Stimulated activated CD8-positive, alpha-beta memory T cell treated with anti-CD3 and anti-CD28 coated beads, Interleukin-12 subunit alpha, Interleukin-12 subunit beta, amount 100 ng/mL, for 24 hours (primary cell): ENCODE data around the gene SLC38A8.

Source experiments
- DNase-seq: peaks from one replicate; pipeline ENCODE4 v3.0.0-alpha.2; 2020; ENCODE audit errors: extremely low read depth

SLC38A8 gene

DNA sequence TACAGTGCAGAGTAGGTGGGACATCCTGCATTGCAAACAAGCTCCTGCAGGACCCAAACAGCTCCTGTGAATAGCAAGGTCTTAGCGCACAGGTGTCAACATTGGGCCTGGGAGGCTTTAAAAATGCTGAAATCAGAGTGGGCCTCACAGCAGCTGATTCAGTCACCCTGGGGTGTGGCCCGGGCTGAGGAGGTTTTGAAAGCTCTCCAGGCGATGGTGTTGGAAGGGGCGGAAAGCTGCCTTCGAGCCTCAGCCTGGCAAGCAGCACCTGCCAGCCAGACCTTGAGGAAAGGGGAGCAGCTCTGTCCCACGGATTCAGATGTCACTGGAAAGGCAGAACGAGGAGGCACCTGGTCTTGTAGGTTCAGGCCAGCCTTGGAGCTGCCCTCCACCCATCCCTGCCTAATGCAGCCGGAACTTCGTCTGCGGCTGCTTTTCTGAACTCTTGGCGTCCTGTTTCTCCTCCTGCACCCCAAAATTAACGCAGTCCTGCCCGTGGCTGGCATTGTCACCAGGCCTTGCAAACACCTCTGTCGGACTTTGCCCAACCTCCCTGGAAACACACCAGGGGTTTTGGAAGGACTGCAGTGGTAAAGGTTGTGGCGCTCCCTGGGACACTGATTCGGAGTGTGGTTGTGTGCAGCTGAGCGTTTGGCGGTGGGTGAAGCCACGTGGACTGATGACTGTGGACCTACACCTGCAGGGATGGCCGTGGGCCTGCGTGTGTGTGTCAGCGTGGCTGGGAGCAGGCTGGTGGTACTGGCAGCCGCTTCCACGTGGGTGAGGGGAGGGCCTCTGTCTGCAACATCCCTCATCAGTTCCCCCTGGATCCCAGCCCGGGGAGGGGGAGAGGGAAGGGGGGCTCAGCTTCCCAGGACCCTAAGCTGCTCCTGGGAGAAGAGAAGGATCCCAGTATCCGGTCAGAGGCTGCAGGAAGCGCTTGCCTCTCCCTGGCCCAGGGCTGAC is 71.1 kb downstream of the SLC38A8 start:
- no peak for DNase-seq

GRCh38 chr16:83970430-83970815 is 72.2 kb downstream of the SLC38A8 start:
- no peak for DNase-seq

GRCh38 chr16:83969771-83970429 is 72.7 kb downstream of the SLC38A8 start:
- no peak for DNase-seq

GRCh38 chr16:83968891-83969649 is 73.5 kb downstream of the SLC38A8 start:
- no peak for DNase-seq

GRCh38 chr16:83968306-83968851 is 74.2 kb downstream of the SLC38A8 start:
- DNase-seq: no peak

GRCh38 chr16:83967838-83968305 is 74.7 kb downstream of the SLC38A8 start, which contains the start of gene NECAB2:
TSS of gene NECAB2 (plus strand) at chr16:83968244. CDS start at chr16:83968649, 405 bp downstream.
- no peak for DNase-seq

GRCh38 chr16:83967091-83967490 is 75.5 kb downstream of the SLC38A8 start:
- no peak for DNase-seq

DNA sequence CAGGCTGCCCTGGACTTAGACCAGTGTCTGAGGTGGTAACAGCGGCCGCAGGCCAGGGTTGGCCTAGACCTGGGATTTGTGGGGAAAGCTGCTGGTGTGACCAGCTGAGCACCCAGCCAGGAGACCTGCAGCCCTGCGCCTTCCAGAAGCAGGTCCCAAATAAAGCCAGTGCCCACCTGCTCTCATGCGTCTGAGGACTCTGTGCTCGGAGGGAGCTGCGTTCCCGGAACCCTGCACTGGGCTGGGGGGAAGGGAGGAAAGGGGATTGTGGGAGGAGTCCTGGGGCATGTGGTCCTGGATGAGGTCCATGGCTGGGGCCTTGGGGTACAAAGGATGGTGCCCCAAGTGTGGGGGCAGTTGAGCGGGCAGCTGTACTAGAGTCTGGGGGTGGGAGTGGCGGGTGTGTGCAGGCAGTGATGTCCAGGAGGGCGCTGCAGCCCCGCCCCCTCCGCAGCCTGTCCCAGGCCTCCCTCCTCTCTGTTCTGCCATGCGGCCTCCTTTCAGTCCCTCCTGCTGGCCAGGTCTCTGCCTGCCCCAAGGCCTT is 76.4 kb downstream of the SLC38A8 start:
- DNase-seq: no peak

GRCh38 chr16:83965444-83966152 is 77.0 kb downstream of the SLC38A8 start:
- DNase-seq: no peak

DNA sequence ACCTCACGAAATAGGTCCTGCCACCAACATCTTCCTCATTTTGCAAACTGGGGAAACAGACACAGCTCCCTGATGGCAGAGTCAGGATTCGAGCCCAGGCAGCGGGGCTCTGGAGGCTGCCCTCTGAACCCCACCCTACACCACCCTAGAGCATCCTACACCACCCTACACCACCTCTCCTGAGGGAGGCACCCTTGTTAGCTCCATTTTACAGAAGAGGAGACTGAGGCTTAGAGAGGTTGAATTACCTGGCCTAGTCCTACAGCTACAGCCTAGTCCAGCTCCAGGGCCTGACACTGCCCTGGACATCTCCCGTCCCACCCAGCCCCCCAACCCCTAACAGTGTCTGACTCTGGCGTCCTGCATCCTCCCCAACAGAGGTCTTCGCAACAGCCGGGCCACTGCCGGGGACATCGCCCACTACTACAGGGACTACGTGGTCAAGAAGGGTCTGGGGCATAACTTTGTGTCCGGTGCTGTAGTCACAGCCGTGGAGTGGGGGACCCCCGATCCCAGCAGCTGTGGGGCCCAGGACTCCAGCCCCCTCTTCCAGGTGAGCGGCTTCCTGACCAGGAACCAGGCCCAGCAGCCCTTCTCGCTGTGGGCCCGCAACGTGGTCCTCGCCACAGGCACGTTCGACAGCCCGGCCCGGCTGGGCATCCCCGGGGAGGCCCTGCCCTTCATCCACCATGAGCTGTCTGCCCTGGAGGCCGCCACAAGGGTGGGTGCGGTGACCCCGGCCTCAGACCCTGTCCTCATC is 77.7 kb downstream of the SLC38A8 start:
- no peak for DNase-seq

DNA sequence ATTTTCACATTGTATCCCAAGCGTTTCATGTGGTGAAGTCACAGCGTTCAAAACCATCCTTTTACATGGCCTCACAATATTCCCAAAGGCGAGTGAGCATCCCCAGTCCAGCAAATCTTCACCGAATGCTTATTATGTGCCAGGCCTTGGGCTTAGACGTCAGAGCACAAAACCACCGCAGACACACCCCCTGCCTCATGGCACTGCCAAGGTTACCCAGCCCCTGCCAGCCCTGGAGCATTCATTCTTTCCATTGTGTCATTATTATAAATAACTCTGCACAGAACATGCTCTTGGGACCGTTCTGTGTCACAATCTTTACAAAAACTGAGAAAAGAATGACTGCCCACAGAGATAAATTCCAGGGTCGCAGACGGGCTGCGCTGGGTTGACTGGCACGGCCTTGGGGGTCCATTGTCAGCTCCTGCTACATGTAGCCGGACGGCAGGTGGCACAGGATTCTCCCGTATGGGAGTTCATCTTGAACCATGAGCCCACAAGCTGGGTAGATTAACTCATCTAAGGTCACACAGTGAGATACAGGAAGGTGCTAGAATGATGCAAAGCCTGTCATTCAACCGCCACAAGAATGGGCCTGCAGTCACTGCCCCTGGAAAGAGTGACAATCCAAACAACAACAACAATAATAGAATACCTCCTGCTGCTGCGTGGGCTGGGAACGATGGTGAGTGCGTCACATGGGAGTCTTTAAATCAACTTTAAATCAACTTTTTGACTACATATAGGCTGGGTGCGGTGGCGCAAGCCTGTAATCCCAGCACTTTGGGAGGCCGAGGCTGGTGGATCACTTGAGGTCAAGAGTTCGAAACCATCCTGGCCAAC is 79.1 kb downstream of the SLC38A8 start:
- DNase-seq: no peak

GRCh38 chr16:83961591-83961990 is 81.0 kb downstream of the SLC38A8 start:
- no peak for DNase-seq

DNA sequence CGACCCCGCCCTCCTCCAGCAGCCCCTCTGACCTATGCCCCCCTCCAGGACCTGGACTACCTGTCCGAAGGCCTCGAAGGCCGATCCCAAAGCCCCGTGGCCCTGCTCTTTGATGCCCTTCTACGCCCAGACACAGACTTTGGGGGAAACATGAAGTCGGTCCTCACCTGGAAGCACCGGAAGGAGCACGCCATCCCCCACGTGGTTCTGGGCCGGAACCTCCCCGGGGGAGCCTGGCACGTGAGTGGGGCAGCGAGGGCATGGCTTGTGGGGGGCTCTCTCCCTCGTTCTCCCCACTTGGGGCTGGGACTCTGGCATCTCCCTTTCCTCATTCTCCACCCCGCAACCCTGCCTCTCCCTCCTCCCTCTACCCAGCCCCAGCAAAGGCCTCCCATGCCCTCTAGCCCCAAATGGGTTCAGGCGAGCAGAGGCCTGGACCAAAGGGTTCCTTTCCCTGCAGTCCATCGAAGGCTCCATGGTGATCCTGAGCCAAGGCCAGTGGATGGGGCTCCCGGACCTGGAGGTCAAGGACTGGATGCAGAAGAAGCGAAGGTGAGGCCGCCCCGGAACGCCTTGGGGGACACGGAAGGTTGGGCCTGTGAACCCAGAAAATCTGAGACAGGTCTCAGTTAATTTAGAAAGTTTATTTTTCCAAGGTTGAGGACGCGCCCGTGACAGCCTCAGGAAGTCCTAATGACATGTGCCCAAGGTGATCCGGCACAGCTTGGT is 81.9 kb downstream of the SLC38A8 start:
- no peak for DNase-seq
